Measurements from ENCODE around the gene TBC1D1. TPM values are rescaled to one million over a fixed set of nuclear protein-coding genes. Genes with fewer than 3 reads are reported as not detected.

TBC1D1 gene
- total RNA-seq, 2 experiments from 2014 or later = 40.7 to 46.5 TPM

- Mint-ChIP-seq H3K27ac (no peak overlapping the region), H3K36me3 (ENCODE audit: low read depth) (peaks cover 70% of the 10 kb centered on the region)
- no peak for DNase-seq
Measured at GRCh38 chr4:38088321-38088720, 197.4 kb downstream of the TBC1D1 start.

DNA sequence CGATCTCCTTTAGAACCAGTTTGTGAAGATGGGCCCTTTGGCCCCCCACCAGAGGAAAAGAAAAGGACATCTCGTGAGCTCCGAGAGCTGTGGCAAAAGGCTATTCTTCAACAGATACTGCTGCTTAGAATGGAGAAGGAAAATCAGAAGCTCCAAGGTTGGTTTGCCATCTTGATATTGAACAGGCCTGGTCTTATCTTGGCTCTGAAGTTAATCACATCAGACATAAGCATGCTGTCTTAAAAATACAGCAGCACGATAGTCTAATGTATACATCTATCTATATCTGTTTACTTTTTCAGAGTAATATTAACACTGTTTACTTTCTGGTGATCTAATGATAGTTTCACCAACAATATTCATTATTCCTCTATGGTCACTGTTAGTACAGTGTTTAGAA is 199.1 kb downstream of the TBC1D1 start:
- Mint-ChIP-seq H3K9me3 (no peaks in the 10 kb centered on the region), H3K36me3 (ENCODE audit: low read depth) (peaks cover 63% of the 10 kb centered on the region), H3K27ac (peak overlapping the region; percentile 10), H3K4me3 (no peak overlapping the region), H3K4me1 (ENCODE audit: low read depth) (peaks cover 26% of the 10 kb centered on the region), H3K27me3 (no peaks in the 10 kb centered on the region)
- POLR2A ChIA-PET = no interaction called here
- no peak overlapping the region for H3K27ac ChIP-seq (ENCODE audit: low read depth in 1 of 2, low read length in 2 of 2)
- DNase-seq (no peak), ATAC-seq (ENCODE audit: poor library complexity) (no peak)
- no peaks in the 10 kb centered on the region for H3K4me1 ChIP-seq (ENCODE audit: insufficient read depth, low read length)
- H3K9me3 ChIP-seq (ENCODE audit: control insufficient read depth in 1 of 2, insufficient read depth in 1 of 2, low read length in 2 of 2) = no peaks in the 10 kb centered on the region
- CTCF ChIA-PET = no interaction called here
- H3K27me3 ChIP-seq (ENCODE audit: control insufficient read depth in 1 of 2, insufficient read depth in 2 of 2, low read length in 2 of 2) = no peaks in the 10 kb centered on the region
- H3K36me3 ChIP-seq (ENCODE audit: insufficient read depth, low read length) = peaks cover 14% of the 10 kb centered on the region
- no peak overlapping the region for H3K4me3 ChIP-seq (ENCODE audit: low read length)
- intact Hi-C loops (cut with DNase I, micrococcal nuclease) = no loop called here
- TF ChIP-seq, protein P1, sequence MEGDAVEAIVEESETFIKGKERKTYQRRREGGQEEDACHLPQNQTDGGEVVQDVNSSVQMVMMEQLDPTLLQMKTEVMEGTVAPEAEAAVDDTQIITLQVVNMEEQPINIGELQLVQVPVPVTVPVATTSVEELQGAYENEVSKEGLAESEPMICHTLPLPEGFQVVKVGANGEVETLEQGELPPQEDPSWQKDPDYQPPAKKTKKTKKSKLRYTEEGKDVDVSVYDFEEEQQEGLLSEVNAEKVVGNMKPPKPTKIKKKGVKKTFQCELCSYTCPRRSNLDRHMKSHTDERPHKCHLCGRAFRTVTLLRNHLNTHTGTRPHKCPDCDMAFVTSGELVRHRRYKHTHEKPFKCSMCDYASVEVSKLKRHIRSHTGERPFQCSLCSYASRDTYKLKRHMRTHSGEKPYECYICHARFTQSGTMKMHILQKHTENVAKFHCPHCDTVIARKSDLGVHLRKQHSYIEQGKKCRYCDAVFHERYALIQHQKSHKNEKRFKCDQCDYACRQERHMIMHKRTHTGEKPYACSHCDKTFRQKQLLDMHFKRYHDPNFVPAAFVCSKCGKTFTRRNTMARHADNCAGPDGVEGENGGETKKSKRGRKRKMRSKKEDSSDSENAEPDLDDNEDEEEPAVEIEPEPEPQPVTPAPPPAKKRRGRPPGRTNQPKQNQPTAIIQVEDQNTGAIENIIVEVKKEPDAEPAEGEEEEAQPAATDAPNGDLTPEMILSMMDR (IDR thresholded peaks at IDR 0.05) = no peak

More at GRCh38 chr4:38088321-38088720, 197.4 kb downstream of the TBC1D1 start:
- CTCF ChIA-PET = no interaction called here
- Histone ChIP-seq H3K27me3 (ENCODE audit: control insufficient read depth in 1 of 2, insufficient read depth in 2 of 2, low read length in 2 of 2) (no peaks in the 10 kb centered on the region), H3K4me1 (ENCODE audit: insufficient read depth, low read length) (no peaks in the 10 kb centered on the region), H3K27ac (ENCODE audit: low read depth in 1 of 2, low read length in 2 of 2) (no peak overlapping the region), H3K4me3 (ENCODE audit: low read length) (no peak overlapping the region), H3K36me3 (ENCODE audit: insufficient read depth, low read length) (peaks cover 23% of the 10 kb centered on the region), H3K9me3 (ENCODE audit: control insufficient read depth in 1 of 2, insufficient read depth in 1 of 2, low read length in 2 of 2) (no peaks in the 10 kb centered on the region)
- no peak for ATAC-seq (ENCODE audit: poor library complexity)
- Mint-ChIP-seq H3K9me3 (no peaks in the 10 kb centered on the region), H3K4me3 (no peak overlapping the region), H3K27me3 (no peaks in the 10 kb centered on the region), H3K4me1 (ENCODE audit: low read depth) (peaks cover 26% of the 10 kb centered on the region)
- POLR2A ChIA-PET = no interaction called here
- intact Hi-C loops (cut with DNase I, micrococcal nuclease) = no loop called here
- TF ChIP-seq, protein P1 (IDR thresholded peaks at IDR 0.05) = no peak

GRCh38 chr4:38090455-38091246 is 199.8 kb downstream of the TBC1D1 start:
- intact Hi-C loops (cut with DNase I, micrococcal nuclease) = no loop called here
- H3K4me3 ChIP-seq (ENCODE audit: low read length) = no peak overlapping the region
- Mint-ChIP-seq H3K36me3 (ENCODE audit: low read depth) (peaks cover 66% of the 10 kb centered on the region), H3K27me3 (no peaks in the 10 kb centered on the region), H3K4me1 (ENCODE audit: low read depth) (peaks cover 26% of the 10 kb centered on the region), H3K4me3 (no peak overlapping the region), H3K27ac (peak overlapping the region; percentile 10), H3K9me3 (no peaks in the 10 kb centered on the region)
- TF ChIP-seq, protein P1 (IDR thresholded peaks at IDR 0.05) = no peak
- ChIA-PET CTCF (interaction anchor here (1.3 kb wide), 1 partner anchor 641 kb away, joined by 3 read pairs; no protein-coding TSS in a partner anchor), POLR2A (interaction anchor here (0.6 kb wide), 1 partner anchor 610 kb away, joined by 3 read pairs; no protein-coding TSS in a partner anchor)
- H3K27ac ChIP-seq (ENCODE audit: low read depth in 1 of 2, low read length in 2 of 2) = no peak overlapping the region
- ATAC-seq (ENCODE audit: poor library complexity) (no peak), DNase-seq (no peak)
- no peaks in the 10 kb centered on the region for H3K9me3 ChIP-seq (ENCODE audit: control insufficient read depth in 1 of 2, insufficient read depth in 1 of 2, low read length in 2 of 2)
- H3K27me3 ChIP-seq (ENCODE audit: control insufficient read depth in 1 of 2, insufficient read depth in 2 of 2, low read length in 2 of 2) = no peaks in the 10 kb centered on the region
- no peaks in the 10 kb centered on the region for H3K4me1 ChIP-seq (ENCODE audit: insufficient read depth, low read length)
- H3K36me3 ChIP-seq (ENCODE audit: insufficient read depth, low read length) = peaks cover 14% of the 10 kb centered on the region

All from CD4-positive, alpha-beta T cell (primary cell).